Femur (tissue), 1 donor: Measurements from ENCODE around the gene DCAF5.

ENCODE experiments used
- DNase-seq: peaks from one replicate; pipeline ENCODE4 v3.0.0-alpha.2; 2017

The DCAF5 gene

GRCh38 chr14:69004731-69005431 lies 148.0 kb downstream of the DCAF5 start:
- DNase-seq, result no peak

- DNase-seq, result no peak
Observed at GRCh38 chr14:69003626-69004025, 149.3 kb downstream of the DCAF5 start.

- no peak for DNase-seq
Observed at GRCh38 chr14:69002069-69002468, 150.8 kb downstream of the DCAF5 start.

GRCh38 chr14:69001375-69001774 lies 151.5 kb downstream of the DCAF5 start:
- no peak for DNase-seq
